Memory B cell (primary cell): ENCODE data around the gene SEMA5B.

ENCODE experiments used
- ATAC-seq: fragments of 150-1000 bp; cut with Tn5 transposase; 2 replicates; pipeline ENCODE4 v1.10.0; 2021; ENCODE audit warnings: low read depth, mild to moderate bottlenecking, moderate library complexity
- DNase-seq, 2 donors: peaks; one replicate each; pipeline ENCODE4 v3.0.0; 2022; ENCODE audit warnings: low spot score in 2 of 2
- H3K27ac Mint-ChIP-seq: one replicate; pipeline ENCODE4 v1.8.0; 2022; ENCODE audit warnings: mild to moderate bottlenecking, moderate library complexity, mixed read lengths
- H3K27me3 Mint-ChIP-seq: one replicate; pipeline ENCODE4 v1.8.0; 2022; ENCODE audit warnings: mixed read lengths
- H3K36me3 Mint-ChIP-seq: one replicate; pipeline ENCODE4 v1.8.0; 2022; ENCODE audit warnings: mild to moderate bottlenecking, mixed read lengths
- H3K4me1 Mint-ChIP-seq: one replicate; pipeline ENCODE4 v1.8.0; 2022; ENCODE audit warnings: mixed read lengths
- H3K4me3 Mint-ChIP-seq: one replicate; pipeline ENCODE4 v1.8.0; 2022; ENCODE audit warnings: mild to moderate bottlenecking, moderate library complexity, mixed read lengths
- H3K9me3 Mint-ChIP-seq: one replicate; pipeline ENCODE4 v1.8.0; 2022; ENCODE audit warnings: mixed read lengths

SEMA5B gene

DNA sequence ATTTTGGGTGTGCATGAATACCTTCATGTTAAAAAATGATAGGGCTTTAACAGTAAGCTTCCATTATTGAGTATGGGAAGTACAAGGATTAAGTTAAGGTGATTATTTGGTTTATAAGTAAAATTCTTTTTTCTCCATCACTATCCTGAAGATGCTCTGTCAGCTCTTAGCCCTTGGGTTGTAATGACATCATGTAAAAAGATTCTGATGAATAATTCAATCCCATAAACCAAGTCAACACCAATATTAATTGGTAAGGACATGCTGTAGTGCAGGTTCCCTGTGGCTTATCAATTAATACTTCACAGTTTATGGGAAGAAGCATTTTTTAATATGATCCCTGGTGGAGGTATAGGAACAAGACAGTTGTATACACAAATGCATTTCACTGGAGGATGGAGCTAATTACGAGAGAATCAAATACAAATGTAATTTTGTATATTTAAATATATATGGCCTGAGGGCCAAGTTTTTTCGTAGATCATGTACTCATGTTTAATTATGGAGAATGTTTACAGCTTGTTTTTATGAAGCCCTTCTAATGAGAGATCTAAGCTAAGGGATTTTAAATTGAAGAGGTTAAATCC lies 145.1 kb downstream of the SEMA5B start:
- Mint-ChIP-seq H3K9me3 (no peaks in the 10 kb centered on the region), H3K4me1 (peaks cover 7% of the 10 kb centered on the region), H3K27me3 (no peaks in the 10 kb centered on the region), H3K27ac (no peak overlapping the region), H3K36me3 (peaks cover 11% of the 10 kb centered on the region), H3K4me3 (no peak overlapping the region)
- no peak for DNase-seq
- no peak for ATAC-seq

DNA sequence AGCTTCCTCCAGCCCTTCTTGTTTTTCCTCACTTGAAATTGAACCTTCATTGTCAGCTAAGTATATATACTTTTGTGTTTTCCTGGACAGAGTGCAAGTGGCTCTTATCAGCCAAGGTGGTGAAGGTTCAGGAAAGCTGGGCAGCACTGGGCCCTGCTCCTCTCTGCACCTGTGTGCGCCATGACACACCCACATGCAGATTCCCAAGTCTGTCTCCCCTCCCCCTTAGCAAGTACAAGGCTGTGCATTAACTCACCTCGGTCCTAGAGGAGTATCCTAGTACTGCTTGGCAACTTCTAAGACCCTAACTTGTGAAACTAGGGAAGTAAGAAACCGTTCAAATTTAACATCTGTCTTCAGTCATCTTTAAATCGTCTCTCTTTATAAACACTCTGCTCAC lies 146.9 kb downstream of the SEMA5B start:
- Mint-ChIP-seq H3K27me3 (no peaks in the 10 kb centered on the region), H3K4me3 (no peak overlapping the region), H3K9me3 (no peaks in the 10 kb centered on the region), H3K27ac (no peak overlapping the region), H3K4me1 (peaks cover under 1% of the 10 kb centered on the region), H3K36me3 (peaks cover 14% of the 10 kb centered on the region)
- ATAC-seq (no peak), DNase-seq (no peak)

DNA sequence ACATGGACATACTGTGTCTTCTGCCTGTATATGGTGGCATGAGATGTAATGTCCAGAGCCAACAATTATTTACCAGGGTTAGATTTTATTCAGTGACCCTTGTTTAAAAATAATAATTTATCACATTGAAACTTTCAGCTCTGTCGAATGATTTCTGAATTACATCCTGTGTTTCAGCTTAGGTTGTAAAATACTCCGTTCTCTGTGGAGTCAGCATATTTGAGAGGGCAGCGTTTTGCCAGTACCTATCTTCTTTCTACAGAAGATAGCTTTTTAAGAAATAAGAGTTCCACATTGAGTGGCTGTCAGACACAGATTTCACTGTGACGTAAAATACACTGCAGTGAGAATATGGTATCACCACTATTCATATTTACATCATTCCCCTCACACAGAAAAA lies 147.4 kb downstream of the SEMA5B start:
- H3K4me1 Mint-ChIP-seq: no peaks in the 10 kb centered on the region
- no peak overlapping the region for H3K27ac Mint-ChIP-seq
- ATAC-seq (no peak), DNase-seq (no peak)
- H3K27me3 Mint-ChIP-seq: no peaks in the 10 kb centered on the region
- H3K36me3 Mint-ChIP-seq: peaks cover 17% of the 10 kb centered on the region
- H3K4me3 Mint-ChIP-seq: no peak overlapping the region
- H3K9me3 Mint-ChIP-seq: no peaks in the 10 kb centered on the region

GRCh38 chr3:122875547-122876127 lies 151.9 kb downstream of the SEMA5B start:
- DNase-seq: no peak
- peaks cover 26% of the 10 kb centered on the region for H3K36me3 Mint-ChIP-seq
- H3K27me3 Mint-ChIP-seq: no peaks in the 10 kb centered on the region
- no peak for ATAC-seq
- no peaks in the 10 kb centered on the region for H3K4me1 Mint-ChIP-seq
- no peak overlapping the region for H3K4me3 Mint-ChIP-seq
- no peak overlapping the region for H3K27ac Mint-ChIP-seq
- no peaks in the 10 kb centered on the region for H3K9me3 Mint-ChIP-seq

DNA sequence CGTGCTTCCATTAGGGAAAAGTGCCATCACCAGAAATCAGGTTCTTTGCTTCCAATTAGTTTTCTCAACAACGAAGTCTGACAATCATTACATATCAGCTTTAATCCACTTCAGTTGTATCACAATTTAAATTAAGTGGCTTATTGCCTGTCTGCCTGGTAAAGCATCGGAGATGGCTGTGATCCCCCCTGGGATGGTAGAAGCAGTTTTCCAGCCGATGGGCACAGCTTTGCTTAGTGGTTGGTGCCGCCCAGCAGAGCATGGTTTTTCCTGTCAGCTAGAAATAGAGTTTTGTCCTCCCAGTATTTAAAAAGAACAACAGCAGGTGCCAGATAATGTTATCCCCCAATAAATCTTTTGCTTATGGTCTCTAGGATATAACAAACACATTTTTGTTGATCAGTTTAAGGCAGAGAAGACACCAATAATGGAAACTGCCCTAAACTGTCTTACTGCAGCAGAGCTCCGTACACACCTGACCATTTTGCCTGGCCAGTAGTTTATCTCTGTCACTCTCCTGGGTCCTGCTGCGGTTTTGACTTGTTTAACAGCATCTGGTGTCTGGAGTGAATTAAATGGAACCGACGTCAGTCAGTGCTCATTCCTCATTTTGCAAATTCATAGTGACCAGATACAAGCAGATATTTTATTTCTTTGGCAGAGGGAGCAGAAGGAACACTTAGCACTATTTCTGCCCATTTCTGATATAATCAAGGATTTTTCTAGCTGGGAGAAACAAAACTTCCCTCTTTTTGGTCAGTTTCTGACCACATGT lies 153.6 kb downstream of the SEMA5B start:
- H3K4me1 Mint-ChIP-seq: no peaks in the 10 kb centered on the region
- H3K36me3 Mint-ChIP-seq: peaks cover 20% of the 10 kb centered on the region
- ATAC-seq (no peak), DNase-seq (no peak)
- no peaks in the 10 kb centered on the region for H3K27me3 Mint-ChIP-seq
- H3K9me3 Mint-ChIP-seq: no peaks in the 10 kb centered on the region
- no peak overlapping the region for H3K4me3 Mint-ChIP-seq
- H3K27ac Mint-ChIP-seq: no peak overlapping the region

DNA sequence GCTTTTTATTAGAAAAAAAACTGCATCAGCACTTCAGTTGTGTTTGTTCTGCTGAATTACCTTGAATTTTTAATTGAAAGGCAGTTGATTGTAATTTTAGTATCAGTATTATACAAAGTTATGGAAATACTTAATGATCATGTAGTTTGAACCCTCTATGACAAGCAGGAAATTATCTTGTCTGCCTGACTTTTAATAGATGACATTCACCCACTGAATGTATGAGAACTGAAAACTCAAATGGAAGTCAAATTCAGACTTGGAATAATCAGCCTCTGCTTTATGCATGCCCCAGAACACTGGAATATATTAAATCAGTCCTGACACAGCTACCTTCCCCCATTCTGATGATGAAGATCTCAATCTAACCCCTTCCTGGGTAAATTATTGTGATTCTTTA lies 159.2 kb downstream of the SEMA5B start:
- DNase-seq (no peak), ATAC-seq (no peak)
- no peak overlapping the region for H3K27ac Mint-ChIP-seq
- no peaks in the 10 kb centered on the region for H3K27me3 Mint-ChIP-seq
- no peaks in the 10 kb centered on the region for H3K9me3 Mint-ChIP-seq
- no peaks in the 10 kb centered on the region for H3K4me1 Mint-ChIP-seq
- H3K4me3 Mint-ChIP-seq: no peak overlapping the region
- peaks cover 8% of the 10 kb centered on the region for H3K36me3 Mint-ChIP-seq

DNA sequence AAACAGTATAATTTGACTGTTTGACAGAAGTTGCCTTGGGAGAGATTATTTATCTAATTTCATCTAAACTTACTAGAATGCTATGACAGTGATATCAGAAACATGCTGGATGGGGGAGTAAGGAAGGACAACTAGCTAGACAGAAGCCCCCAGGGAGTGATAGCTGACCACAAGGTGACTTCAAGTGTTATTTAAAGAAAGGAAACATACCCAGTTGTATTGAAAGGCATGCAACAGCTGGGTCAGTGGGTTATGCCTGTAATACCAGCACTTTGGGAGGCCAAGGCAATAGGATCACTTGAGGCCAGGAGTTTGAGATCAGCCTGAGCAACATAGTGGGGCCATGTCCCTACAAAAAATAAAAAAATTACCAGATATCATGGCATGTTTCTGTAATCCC lies 163.1 kb downstream of the SEMA5B start:
- Mint-ChIP-seq H3K36me3 (peaks cover 5% of the 10 kb centered on the region), H3K27me3 (no peaks in the 10 kb centered on the region), H3K4me1 (no peaks in the 10 kb centered on the region), H3K9me3 (no peaks in the 10 kb centered on the region), H3K27ac (no peak overlapping the region), H3K4me3 (no peak overlapping the region)
- ATAC-seq: no peak
- DNase-seq: no peak

DNA sequence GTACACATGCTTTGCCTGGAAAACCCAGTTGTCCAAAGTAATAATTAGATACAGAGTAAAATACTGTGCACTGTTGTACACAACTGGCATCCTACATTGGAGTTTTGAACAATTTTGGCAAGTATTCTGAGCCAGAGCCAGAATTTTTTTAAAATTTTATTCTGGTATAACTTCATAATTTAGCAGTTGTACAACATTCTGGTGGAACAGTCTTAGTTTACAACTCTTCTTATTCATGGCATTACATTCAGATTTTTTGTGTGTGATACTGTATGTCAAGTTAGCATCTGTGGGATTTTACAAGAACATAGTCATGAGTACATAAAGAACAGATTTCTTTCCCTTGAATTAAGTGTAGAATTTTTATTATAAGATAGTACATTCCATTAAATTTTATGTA lies 165.2 kb downstream of the SEMA5B start:
- ATAC-seq: no peak
- H3K27ac Mint-ChIP-seq: no peak overlapping the region
- no peaks in the 10 kb centered on the region for H3K9me3 Mint-ChIP-seq
- DNase-seq: no peak
- no peaks in the 10 kb centered on the region for H3K27me3 Mint-ChIP-seq
- H3K36me3 Mint-ChIP-seq: peaks cover 5% of the 10 kb centered on the region
- no peak overlapping the region for H3K4me3 Mint-ChIP-seq
- H3K4me1 Mint-ChIP-seq: no peaks in the 10 kb centered on the region
